Hematopoietic multipotent progenitor cell treated with erythropoietin and hydrocortisone succinate and interleukin-3 and kit ligand, for 4 days (in vitro differentiated cells): ENCODE data around the gene YBEY.
"Not testable (repeated sequence)": the region's sequence is repeated elsewhere in the genome, so short reads cannot be mapped to it uniquely, and the experiment has no call there.

Source experiments
- DNase-seq: peaks from one replicate; pipeline ENCODE4 v3.0.0-alpha.2; 2015

Gene YBEY

DNA sequence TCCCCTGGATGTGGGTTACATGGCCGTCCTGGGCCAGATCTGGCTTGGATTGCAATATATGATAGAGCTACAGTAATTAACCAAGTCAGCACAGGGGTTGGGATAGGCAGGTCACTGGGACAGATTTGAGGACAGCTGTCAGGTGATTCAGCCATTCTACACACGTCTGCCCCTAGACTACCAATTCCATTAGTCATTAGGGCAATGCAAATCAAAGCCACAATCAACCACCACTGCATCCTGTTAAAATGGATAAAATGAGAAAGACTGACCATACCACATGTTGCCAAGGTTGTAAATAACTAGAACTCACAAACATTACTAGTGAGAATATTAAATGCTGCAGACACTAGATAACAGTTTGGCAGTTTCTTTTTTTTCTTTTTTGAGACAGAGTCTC, 21.5 kb downstream of the YBEY start:
- DNase-seq = peak; percentile 89

DNA sequence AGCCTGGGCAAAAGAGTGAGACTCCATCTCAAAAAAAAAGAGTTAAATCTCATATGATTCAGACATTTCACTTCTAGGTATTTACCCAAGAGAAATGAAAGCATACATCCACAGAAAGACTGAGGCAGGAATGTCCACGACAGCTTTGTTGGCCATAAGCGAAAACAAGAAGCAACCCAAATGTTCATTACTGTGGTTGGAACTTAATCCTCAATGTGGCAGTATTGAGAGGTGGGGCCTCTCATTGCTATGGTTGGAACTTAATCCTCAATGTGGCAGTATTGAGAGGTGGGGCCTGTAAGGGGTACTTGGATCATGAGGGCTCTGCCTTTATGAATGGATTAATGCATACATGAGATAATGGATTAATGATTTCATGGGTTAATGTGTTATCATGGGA, 22.3 kb downstream of the YBEY start:
- no peak for DNase-seq

DNA sequence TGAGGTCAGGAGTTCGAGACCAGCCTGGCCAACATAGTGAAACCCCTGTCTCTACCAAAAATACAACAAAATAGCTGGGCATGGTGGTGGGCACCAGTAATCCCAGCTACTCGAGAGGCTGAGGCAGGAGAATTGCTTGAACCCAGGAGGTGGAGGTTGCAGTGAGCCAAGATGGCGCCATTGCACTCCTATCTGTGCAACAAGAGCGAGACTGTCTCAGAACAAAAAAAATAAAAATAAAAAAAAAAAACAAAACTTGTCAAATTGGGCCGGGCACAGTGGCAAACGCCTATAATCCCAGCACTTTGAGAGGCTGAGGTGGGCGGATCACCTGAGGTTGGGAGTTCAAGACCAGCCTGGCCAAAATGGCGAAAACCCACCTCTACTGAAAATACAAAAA, 24.1 kb downstream of the YBEY start:
- DNase-seq = not testable (repeated sequence)

DNA sequence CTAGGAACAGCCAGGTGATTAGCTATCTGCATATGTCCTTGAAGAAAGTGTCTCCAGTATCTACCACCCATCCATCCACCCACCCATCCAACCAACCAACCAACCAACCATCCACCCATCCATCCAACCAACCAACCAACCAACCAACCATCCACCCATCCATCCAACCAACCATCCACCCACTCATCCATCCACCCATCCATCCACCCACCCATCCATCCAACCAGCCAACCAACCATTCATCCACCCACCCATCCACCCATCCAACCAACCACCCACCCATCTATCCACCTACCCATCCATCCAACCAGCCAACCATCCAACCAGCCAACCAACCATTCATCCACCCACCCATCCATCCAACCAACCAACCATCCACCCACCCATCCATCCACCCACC, 25.4 kb downstream of the YBEY start:
- no peak for DNase-seq

DNA sequence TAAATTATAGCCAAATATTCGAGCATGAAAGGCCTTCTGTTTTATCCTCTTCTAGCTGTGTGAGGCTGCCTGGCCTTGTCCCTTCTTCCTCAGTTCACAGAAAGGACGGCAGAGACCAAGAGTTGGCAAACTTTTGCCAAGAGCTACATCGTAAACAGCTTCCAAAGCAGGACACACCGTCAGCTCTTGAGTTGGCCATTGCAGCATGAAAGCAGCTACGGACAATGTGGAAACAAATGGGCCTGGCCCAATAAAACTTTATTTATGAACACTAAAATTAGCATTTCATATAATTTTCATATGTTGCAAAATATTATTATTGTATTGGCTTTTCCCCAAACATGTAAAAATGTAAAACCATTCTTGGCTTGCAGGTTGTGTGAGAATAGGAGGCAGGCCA, 26.8 kb downstream of the YBEY start:
- DNase-seq = no peak

DNA sequence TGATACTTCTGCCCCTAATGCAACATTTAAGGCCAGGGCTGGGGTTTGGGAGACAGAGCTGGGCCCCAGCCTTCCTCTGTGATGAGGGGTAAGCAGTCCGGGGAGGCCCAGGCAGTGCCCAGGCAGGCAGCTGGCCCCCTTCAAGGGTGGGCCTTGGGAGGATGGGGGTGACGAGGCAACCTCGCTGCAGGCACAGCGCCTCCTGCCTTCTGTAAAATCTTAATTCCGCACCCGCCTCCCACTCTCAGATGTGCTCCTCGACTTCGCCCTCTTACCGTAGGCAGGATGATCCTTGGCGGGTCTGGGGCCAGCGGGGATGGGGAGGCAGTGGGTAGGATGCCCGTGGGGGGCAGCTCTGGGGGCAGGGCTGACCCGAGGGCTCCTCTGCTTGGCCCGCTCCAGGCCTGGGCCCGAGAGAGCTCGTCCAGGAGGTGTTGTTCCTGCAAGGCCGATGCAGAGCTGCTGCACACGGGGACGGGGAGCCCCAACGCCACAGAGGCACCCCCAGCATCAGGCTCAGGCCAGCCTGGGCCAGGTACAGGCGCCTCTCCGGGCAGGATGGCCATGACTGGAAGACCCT, 28.4 kb downstream of the YBEY start:
- no peak for DNase-seq

DNA sequence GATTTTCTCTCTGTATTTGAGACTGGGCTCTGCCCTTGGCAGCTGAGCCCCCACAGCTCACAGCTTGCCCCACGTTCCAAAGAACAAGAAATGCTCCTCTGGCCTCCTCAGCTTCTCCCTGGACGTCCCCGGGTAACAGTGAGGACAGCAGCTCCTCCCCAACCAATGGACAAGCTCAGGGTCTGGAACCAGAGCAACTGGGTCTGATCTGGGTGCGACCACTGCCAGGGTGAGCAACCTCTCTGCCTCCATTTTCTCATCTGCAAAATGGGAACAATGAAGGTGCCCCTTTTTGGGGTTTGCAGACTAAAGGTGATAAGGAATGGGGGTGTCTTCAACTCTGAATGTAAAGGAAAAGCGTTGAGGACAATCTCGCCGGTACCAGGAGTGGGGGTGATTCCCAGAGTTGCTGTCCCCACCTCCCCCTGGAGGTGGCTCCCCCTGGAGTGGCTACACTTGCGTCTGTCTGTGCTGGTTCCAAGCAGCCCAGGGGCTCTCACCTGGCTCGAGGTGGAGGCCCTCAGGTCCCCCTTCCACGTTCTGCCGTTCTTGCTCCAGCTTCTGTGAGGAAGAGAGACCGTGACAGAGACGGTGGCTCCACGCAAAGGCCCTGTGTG, 30.7 kb downstream of the YBEY start:
- no peak for DNase-seq

DNA sequence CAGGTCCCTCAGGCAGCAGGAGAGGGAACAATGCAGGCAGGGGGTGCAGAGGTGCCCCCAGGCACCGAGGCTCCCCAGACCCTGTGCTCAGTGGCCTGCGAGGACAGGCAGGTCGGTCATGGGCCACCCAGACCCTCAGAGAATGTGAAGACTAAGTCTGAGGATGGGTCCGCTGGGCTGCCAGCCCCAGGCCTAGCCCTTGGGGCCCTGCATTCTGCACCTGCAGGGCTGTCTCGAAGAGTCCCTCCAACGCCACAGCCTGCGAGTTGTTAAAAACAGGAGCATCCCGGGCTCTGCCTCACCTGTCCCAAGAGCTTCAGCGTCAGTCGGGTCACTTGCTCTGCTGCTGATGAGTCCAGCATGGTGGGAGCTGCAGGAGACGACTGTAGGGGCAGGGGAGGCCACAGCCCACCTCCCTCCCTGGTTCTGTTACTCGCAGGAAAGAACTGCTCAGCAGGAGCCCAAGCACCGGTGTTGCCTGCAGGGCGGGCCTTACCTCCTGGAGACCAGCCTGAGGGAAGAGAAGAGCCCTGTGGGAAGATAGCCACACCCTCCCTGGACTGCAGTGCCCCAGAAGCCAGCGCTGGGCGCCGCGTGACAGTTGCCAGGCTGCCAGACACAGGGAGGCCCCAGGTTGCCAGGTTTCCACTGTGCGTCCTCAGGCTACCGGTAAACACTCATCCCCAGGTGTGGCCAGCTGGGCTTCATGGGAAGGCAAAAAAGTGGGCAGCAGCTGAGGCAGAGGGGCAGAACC, 31.7 kb downstream of the YBEY start:
- DNase-seq = peak; percentile 48

DNA sequence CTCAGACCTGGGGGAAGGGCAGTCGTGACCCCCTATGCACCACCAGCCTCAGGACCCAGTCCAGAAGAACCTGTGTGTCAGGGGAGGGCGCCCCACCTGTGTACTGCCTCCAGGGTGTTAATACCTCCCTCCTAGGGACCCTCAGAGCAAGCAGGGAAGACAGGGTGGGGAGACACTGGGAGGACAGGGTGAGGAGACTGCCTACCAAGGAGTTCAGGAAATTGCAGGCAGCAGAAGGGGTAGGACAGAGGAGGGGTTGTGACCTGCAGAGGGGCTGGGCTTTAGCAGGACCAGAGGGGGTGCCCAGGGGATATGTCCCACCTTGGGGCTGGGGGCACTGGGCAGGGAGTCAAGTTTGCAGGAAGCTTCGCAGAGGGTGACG, 32.3 kb downstream of the YBEY start:
- no peak for DNase-seq

DNA sequence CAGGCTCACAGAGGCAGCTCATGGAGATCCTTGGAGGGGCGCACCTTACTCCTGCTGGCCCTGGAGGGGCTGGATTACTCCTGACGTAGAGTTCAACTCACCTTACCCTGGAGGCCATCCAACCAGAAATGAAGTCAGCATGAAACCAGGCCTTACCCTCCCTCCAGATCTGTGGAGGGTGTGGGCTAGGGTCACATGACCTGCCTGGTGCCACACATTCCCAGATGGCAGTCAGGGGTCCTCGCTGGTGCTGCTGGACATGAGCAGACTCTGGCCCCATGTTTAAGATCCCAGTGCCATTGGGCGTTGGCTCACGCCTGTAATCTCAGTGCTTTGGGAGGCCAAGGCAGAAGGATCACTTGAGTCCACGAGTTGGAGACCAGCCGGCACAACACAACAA, 33.0 kb downstream of the YBEY start:
- no peak for DNase-seq

DNA sequence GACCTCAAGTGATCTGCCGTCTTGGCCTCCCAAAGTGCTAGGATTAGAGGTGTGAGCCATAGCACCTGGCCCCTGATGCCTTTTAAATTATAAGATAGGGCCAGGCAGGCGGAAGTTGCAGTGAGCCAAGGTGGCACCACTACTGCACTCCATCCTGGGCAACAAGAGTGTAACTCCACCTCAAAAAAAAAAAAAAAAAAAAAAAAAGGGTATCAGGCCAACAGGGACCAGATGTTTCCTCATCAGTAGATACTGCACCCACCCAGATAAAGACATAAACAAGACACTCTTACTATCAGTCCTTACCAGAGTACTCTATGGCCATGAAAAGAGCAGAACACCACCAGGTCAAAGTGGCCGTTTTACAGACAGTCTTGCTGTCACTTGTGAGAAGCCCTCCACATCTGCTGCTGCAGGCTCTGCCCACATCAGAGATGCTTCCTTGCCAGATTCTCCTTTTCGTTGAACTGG, 34.2 kb downstream of the YBEY start:
- peak; percentile 99 for DNase-seq

DNA sequence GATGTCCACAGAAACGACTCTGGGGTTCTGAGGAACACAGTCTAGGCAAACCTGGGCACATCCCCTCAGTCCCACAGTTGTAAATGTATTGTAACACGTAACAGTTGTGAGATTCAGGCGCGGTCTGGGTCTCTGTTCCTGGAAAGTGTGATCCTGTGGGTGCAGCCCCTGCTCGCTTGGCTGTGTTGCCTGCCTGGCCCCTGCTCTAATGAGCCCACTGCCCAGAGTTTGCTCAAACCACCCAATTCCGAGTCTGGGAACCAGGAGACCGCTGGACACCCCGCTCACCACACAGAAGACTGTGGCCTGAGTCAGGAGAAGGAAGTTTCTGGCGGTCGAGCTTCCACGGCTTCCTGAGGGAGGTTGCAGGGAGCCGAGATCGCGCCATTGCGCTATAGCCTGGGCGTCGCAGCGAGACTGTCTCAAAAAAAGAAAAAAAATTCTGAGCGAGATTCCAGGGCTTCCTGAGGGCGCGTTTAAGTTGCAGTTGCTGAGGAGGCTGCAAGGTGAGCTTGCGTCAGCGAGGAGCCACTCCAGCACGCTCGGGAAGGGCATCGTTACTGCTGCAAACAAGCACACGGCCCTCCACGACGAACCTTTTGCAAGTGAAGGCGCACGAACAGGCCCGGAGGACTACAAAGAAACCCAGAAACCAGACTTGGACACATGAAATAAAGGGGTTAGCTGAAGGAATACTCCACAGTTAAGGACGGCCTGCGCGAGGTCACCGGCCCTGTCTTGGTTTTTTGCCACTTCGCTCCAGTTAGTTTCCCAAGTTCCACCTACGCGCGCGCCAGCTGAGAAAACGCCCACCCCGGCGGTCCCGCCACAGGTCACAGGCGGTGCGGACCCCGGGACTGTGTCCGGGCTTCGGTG, 36.4 kb downstream of the YBEY start:
- DNase-seq = peak; percentile 42

DNA sequence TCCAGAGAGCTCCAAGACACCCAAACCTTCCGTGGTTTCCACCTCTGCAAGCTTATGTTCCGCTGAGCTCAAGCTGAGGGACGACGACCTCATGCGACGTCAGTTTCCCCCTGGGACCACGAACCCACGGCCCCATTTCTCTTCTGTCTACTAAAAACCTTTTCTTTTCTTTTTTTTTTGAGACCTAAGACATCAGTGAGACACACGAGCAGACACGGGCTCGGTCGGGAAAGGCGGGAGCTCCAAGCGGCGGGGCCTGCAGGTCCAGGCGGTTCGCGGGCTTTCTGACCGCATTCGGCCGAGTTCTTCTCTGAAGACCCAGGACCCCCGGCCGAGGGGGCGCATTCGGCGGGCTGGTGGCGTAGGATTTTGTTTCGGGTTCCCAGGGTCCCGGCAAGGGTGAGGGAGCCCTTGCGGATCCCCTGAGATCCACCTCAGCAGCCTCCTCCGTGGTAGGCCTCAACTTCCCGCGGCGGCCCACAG, 37.1 kb downstream of the YBEY start:
- DNase-seq = peak; percentile 46

DNA sequence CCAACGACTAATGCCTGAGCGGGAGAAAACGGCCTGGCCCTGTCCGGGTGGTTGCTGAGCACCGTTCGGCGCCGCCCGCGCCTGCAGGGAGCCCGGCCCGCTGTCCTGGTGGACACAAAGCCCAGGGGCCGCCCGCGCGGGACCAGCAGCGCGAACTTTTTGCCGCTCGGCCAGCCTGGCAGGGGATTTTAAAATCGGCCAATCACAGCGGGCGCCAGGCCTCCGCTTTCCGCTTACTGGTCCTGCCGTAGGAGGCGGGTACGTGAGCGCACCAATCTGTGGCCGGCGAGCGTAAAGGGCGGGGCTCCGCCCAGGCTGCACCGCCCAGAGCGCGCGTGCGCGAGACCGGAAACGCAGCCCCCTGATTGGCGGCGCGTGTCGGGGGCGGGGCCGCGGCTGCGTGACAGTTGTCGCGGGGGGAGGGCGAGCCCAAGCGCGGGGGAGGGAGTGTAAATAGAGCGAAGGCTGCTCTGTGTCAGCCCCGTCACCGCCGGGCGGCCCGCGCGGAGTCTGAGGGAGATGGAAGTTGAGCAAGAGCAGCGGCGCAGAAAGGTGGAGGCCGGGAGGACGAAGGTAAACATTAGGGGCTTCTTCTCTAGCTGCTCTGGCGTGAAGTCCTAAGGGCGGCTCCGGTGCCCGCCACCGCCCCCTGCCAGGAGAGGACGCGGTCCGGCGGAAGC, 37.7 kb downstream of the YBEY start, which contains the start of the genes C21orf58 and PCNT:
Gene C21orf58 (minus strand): TSS at position 161 of the 680 bp plus-strand sequence. CDS start 1,132 bp downstream, outside the sequence.
Gene PCNT (plus strand): TSS at position 447 of the 680 bp plus-strand sequence. CDS start 73 bp downstream, at position 520.
- peak; percentile 99 for DNase-seq

DNA sequence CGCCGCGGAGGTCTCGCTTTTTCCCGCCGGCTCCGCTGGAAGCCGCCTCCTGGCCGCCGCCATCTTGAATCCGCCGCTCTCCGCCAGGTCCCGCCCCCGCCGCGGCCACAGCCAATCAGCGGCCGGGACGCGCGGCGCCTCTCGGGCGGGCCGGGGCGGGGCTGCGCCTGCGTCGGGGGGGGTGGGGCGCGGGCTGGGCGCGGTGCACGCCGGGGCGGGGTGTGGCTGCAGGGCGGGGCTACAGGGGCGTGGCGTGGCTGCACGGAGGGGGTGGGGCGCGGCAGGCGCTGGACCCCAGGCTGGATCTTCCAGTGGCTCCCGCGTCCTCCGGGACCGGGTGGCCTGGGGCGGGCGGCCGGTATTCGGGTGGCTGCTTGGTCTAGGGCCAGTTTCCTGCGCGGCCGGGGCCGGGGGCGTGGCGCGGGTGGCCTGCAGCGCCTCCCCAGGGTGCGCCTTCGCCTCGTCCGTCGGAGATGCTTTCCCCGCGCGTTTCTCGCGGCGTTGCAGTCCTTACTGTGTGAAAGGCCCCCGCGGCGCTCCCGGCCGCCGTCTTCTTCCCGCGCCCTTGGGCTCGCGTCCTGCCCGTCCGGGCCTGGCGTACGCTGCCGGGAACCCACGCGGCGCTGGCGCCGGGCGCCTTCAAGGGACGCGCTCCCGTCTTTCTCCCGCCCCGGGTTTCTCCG, 38.4 kb downstream of the YBEY start:
- DNase-seq = peak; percentile 93

DNA sequence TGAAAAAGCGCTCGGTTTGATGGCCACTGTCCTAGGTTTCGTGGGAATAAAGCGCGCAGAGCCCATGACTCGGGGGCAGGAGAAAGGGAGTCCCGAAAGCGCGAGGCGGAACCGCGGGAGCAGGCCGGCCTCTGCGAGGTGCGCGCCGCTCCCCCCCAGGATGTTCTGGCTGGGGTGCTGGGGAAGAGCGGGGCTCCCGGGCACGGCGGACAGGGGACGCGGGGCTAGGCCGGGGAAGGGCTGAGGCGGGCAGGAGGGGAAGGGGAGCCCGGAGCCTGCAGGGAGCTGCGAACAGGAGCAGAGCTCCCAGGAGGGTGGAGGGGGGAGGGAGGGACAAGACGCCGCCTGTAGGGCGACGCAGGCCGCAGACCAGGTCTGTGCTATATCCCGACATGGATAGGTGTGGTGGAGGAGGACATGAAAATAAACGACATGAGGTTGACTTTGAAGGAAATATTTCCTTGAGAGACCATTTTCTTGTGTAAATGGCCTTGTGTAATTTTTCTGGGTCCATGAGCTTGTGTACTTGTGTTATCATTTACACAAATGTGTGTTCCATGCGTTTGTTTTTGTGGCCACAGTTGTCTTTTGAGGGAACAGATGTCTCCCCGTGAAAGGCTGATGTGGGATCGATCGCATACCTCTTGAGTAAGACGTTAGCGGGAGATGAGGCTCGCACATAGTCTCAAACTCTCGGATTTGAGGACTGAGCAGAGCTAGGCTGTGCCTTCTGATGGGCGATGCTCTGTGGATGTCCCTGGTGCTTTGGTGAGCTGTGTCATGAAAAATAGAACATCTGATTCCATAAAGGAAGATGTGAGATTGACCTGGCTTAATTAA, 39.2 kb downstream of the YBEY start:
- peak; percentile 77 for DNase-seq

DNA sequence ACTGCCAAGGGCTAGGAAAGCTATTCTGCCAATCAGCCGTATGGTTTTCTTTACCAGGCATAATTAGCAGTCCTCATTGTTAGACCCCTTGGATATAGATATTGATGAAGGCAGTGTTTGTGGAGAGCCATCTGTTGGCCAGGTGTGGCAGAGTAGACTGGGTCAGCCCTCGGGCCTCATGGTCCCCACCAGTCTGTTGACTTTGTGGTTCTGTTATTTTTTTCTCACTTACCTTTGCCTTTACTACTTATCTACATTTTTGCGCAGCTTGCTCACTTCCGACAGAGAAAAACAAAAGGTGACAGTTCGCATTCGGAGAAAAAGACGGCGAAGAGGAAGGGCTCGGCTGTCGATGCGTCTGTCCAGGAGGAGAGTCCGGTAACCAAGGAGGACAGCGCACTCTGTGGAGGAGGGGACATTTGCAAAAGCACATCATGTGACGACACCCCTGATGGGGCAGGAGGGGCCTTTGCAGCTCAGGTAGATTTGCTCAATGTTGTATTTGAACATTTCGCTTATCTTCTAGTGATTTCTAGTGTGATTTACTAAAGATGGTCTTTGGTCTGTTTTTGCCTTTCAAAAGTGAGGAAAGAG, 40.1 kb downstream of the YBEY start:
- no peak for DNase-seq

DNA sequence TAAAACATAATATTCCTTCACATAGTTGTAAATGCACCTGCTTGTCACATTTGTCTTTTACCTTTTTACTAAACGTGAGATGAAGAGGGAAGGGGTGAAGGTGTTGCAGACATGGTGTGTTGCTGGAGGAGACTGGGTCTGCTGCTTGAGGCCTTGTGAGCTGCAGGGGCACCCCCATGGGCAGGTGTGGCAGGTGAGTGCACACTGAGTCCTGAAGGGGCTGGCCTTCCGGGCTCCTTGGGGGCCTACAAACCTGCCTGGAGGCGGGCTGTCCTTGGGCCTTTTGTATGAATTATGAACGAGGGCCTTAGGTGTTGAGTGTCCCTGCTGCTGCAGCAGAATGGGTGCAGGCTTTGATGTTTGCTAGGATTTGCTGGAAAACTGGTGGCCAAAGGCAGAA, 41.6 kb downstream of the YBEY start:
- DNase-seq = no peak

DNA sequence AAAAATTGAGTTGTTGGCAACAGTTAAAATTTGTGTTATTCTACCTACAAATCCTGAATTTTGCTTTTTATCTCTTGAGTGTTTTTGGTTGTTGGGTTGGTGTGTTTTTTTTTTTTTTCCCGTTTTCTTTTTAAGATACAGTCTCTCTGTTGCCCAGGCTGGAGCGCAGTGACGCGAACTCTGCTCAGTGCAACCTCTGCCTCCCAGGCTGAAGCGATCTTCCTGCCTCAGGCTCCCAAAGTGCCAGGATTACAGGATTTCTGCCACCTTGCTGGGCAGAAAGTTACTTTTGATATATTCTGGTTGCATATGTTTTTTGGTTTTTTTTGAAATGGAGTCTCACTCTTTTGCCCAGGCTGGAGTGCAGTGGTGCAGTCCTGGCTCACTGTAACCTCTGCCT, 42.0 kb downstream of the YBEY start:
- DNase-seq = no peak

DNA sequence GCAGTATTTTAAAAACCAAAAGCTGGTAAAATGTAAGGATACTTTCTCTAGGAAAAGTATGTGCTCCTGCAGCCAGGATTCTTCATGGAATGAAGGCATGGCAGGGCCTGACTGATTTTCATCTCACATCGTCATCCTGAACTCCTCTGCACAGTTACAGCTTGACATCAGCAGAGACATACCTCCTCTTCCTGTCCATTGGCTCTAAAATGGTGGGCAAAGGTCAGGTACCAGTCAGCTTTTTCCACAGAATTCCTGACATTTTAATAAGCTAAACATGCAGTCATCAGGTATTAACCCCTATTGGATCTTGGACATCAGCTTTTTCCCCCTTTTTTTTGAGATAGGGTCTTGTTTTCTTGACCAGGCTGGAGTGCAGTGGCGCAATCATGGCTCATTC, 43.7 kb downstream of the YBEY start:
- DNase-seq = no peak
